ENCODE results near the gene NT5DC1.

DNA sequence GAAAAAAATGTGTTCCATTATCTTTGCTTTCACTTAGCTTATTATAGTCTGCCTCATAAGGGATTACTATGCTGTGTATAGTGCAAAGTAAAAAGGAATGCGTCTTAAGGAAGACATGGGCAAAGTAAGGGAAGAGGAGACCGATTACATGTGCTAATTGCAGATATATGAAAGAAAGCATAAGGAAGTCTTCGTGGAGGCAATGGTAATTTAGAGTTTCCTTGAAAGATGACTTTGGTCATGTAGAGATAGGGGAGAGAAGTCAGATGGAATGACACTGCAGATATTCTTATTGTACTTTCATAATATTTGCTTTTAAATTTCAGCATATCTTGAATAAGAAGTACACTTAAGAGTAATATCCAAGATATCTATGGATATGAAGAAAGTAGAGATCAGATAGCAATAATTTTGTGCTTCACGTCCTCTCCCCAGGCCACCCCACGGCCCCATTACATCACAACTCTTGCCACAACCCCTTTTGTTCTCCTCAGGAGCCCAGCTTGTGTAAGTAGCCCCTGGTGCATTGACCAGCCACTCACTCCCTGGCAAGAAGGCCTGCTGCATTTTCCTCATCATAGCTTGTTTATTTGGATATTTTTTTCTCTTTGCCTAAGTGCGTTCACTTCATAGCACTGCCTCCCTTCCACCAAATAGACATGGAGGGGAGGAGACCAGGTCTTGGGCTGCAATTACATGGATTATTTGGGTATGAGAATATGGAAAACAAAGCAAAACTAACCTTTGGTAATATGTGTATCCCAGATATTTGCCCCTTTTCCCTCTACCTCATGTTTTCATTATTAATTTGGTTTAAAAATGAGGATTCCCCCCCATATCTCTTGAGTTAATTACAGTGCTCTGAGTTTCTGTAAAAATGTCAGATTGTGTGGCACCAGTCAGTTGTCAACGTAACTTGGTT is 56.0 kb downstream of the NT5DC1 start:
- no peak for TF ChIP-seq CTCF (conservative IDR thresholded peaks at IDR 0.05)
- TF ChIP-seq ZFX (IDR thresholded peaks at IDR 0.05): no peak
